WTC11 (cell line): ENCODE data around the gene ZP4.

Source experiments
- ATF3 ChIP-seq: sonication (generic); formaldehyde crosslinking; conservative IDR thresholded peaks from 2 replicates; pipeline ENCODE4 v1.8.1; 2022; ENCODE audit warnings: mild to moderate bottlenecking, missing genetic modification reagents
- CBFB ChIP-seq: sonication (generic); formaldehyde crosslinking; IDR thresholded peaks from 2 replicates; pipeline ENCODE4 v1.8.1; 2022; ENCODE audit warnings: mild to moderate bottlenecking, low read depth, missing genetic modification reagents
- CREB1 ChIP-seq: sonication (generic); formaldehyde crosslinking; IDR thresholded peaks from 2 replicates; pipeline ENCODE4 v1.8.0; 2023; ENCODE audit warnings: mild to moderate bottlenecking, missing genetic modification reagents
- CTCF ChIP-seq: fragments of 200-600 bp; IDR thresholded peaks from 2 replicates; pipeline ENCODE4 v1.8.0; 2022; ENCODE audit warnings: antibody characterized with exemption
- ELF4 ChIP-seq: sonication (generic); formaldehyde crosslinking; IDR thresholded peaks from 2 replicates; pipeline ENCODE4 v1.8.1; 2022; ENCODE audit warnings: low read depth, mild to moderate bottlenecking, moderate library complexity, missing genetic modification reagents
- FOXK1 ChIP-seq: sonication (generic); formaldehyde crosslinking; IDR thresholded peaks from 2 replicates; pipeline ENCODE4 v1.8.0; 2022; ENCODE audit warnings: mild to moderate bottlenecking, moderate library complexity, missing genetic modification reagents
- MYBL2 ChIP-seq: sonication (generic); formaldehyde crosslinking; IDR thresholded peaks from 2 replicates; pipeline ENCODE4 v1.8.1; 2023; ENCODE audit warnings: mild to moderate bottlenecking, moderate library complexity, missing genetic modification reagents
- NR2C2 ChIP-seq: sonication (generic); formaldehyde crosslinking; IDR thresholded peaks from 2 replicates; pipeline ENCODE4 v1.8.0; 2022; ENCODE audit warnings: mild to moderate bottlenecking, missing genetic modification reagents
- ZBTB21 ChIP-seq: sonication (generic); formaldehyde crosslinking; IDR thresholded peaks from 2 replicates; pipeline ENCODE4 v1.8.1; 2023; ENCODE audit warnings: mild to moderate bottlenecking, missing genetic modification reagents, borderline replicate concordance
- TF ChIP-seq, protein P1 (sequence below): sonication (generic); formaldehyde crosslinking; IDR thresholded peaks from 2 replicates; pipeline ENCODE4 v1.8.1; 2023; ENCODE audit warnings: mild to moderate bottlenecking, missing genetic modification reagents, borderline replicate concordance
- TF ChIP-seq, protein P2 (sequence below): sonication (generic); formaldehyde crosslinking; IDR thresholded peaks from 2 replicates; pipeline ENCODE4 v1.8.0; 2022; ENCODE audit warnings: mild to moderate bottlenecking, missing genetic modification reagents
- TF ChIP-seq, protein P3 (sequence below): fragments of 250-450 bp; sonication (Bioruptor Pico); conservative IDR thresholded peaks from 2 replicates; pipeline ENCODE4 v1.9.0; 2021; ENCODE audit warnings: mild to moderate bottlenecking
- TF ChIP-seq, protein P4 (sequence below): sonication (generic); formaldehyde crosslinking; IDR thresholded peaks from 2 replicates; pipeline ENCODE4 v1.8.0; 2023; ENCODE audit warnings: missing genetic modification reagents

DNA sequence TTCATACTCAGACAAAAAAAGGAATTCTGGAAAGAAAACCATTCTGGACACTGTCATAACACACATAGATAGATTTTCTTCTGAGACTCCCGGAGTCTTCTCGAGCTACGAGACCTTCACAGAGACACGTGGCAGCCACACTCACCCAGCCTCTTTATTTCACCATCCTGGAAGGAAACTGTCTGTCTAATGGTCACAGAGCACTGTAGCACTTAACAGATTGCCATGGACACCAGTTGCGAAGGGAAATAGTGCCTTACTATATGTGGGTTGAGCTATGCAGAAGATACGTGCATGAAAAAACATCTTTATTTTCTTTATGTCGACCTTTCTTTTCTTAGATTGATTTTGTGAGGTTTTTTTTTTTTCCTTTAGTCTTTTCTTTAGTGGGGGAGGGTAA lies 57.9 kb downstream of the ZP4 start:
- TF ChIP-seq ATF3 (CRISPR knock-in tag) (no peak), ELF4 (CRISPR knock-in tag) (no peak), CTCF (no peak), CREB1 (CRISPR knock-in tag) (no peak), FOXK1 (CRISPR knock-in tag) (no peak), MYBL2 (CRISPR knock-in tag) (no peak), CBFB (CRISPR knock-in tag) (no peak), NR2C2 (CRISPR knock-in tag) (no peak), ZBTB21 (no peak)
- TF ChIP-seq, protein P1, sequence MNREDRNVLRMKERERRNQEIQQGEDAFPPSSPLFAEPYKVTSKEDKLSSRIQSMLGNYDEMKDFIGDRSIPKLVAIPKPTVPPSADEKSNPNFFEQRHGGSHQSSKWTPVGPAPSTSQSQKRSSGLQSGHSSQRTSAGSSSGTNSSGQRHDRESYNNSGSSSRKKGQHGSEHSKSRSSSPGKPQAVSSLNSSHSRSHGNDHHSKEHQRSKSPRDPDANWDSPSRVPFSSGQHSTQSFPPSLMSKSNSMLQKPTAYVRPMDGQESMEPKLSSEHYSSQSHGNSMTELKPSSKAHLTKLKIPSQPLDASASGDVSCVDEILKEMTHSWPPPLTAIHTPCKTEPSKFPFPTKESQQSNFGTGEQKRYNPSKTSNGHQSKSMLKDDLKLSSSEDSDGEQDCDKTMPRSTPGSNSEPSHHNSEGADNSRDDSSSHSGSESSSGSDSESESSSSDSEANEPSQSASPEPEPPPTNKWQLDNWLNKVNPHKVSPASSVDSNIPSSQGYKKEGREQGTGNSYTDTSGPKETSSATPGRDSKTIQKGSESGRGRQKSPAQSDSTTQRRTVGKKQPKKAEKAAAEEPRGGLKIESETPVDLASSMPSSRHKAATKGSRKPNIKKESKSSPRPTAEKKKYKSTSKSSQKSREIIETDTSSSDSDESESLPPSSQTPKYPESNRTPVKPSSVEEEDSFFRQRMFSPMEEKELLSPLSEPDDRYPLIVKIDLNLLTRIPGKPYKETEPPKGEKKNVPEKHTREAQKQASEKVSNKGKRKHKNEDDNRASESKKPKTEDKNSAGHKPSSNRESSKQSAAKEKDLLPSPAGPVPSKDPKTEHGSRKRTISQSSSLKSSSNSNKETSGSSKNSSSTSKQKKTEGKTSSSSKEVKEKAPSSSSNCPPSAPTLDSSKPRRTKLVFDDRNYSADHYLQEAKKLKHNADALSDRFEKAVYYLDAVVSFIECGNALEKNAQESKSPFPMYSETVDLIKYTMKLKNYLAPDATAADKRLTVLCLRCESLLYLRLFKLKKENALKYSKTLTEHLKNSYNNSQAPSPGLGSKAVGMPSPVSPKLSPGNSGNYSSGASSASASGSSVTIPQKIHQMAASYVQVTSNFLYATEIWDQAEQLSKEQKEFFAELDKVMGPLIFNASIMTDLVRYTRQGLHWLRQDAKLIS (CRISPR knock-in tag) = no peak
- TF ChIP-seq, protein P2, sequence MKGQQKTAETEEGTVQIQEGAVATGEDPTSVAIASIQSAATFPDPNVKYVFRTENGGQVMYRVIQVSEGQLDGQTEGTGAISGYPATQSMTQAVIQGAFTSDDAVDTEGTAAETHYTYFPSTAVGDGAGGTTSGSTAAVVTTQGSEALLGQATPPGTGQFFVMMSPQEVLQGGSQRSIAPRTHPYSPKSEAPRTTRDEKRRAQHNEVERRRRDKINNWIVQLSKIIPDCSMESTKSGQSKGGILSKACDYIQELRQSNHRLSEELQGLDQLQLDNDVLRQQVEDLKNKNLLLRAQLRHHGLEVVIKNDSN = no peak
- TF ChIP-seq, protein P3, sequence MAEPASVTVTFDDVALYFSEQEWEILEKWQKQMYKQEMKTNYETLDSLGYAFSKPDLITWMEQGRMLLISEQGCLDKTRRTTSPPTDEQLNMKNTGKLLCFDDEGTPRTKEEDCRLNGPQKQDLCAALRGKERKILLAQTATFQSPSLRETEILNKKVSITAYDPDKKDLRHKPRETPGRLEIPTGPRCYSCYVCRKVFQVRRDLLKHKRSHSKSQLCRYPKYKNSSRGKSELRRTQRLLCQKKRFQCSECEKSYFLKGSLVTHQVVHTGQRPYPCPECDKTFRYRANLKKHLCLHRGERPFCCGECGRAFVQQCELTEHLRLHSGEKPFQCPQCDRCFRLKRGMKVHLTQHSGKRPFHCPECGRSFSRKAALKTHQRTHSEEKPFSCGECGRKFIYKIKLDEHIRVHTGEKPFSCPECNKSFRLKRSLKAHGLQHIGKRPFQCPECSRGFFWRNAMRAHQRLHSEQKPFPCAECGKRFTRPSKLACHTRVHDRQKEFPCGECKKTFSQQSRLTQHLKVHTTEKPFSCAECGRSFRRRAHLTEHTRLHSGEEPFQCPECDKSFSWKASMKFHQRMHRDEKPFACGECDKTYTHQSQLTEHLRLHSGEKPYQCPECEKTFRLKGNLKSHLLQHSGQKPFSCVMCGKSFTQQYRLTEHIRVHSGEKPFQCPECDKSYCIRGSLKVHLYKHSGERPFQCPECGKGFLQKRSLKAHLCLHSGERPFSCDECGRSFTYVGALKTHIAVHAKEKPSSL = no peak
- TF ChIP-seq, protein P4, sequence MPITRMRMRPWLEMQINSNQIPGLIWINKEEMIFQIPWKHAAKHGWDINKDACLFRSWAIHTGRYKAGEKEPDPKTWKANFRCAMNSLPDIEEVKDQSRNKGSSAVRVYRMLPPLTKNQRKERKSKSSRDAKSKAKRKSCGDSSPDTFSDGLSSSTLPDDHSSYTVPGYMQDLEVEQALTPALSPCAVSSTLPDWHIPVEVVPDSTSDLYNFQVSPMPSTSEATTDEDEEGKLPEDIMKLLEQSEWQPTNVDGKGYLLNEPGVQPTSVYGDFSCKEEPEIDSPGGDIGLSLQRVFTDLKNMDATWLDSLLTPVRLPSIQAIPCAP = no peak
